GM23338 (cell line): ENCODE results near the gene SPOCK2. TPM values are rescaled to one million over a fixed set of nuclear protein-coding genes. Genes with fewer than 3 reads are reported as not detected.

Experiments
- ATAC-seq: fragments of 200-7000 bp; cut with Tn5 transposase; 3 replicates; pipeline ENCODE4 v1.9.1; 2020
- DNase-seq: peaks from one replicate; pipeline ENCODE4 v3.0.0-alpha.2; 2015; ENCODE audit warnings: low spot score
- H2AFZ ChIP-seq: fragments of 200-600 bp; sonication (generic); 2 replicates; pipeline ENCODE4 v1.8.0; 2016; ENCODE audit warnings: antibody characterized with exemption, mild to moderate bottlenecking, moderate library complexity
- H3F3A ChIP-seq: fragments of 200-600 bp; sonication (generic); replicated peaks from 2 replicates; pipeline ENCODE4 v1.8.0; 2017; ENCODE audit warnings: antibody characterized with exemption, mixed run types, low read depth
- H3K27ac ChIP-seq: fragments of 200-600 bp; sonication (generic); 2 replicates; pipeline ENCODE4 v1.6.1; 2016; ENCODE audit warnings: low read depth
- H3K27me3 ChIP-seq: fragments of 200-600 bp; sonication (generic); 2 replicates; pipeline ENCODE4 v1.8.0; 2016; ENCODE audit warnings: mild to moderate bottlenecking, mixed run types, moderate library complexity; ENCODE audit not compliant: insufficient read depth
- H3K36me3 ChIP-seq: fragments of 200-600 bp; sonication (generic); 2 replicates; pipeline ENCODE4 v1.8.0; 2016; ENCODE audit warnings: mild to moderate bottlenecking; ENCODE audit not compliant: insufficient read depth
- H3K4me1 ChIP-seq: fragments of 200-600 bp; sonication (generic); 2 replicates; pipeline ENCODE4 v1.8.0; 2016; ENCODE audit warnings: mild to moderate bottlenecking, moderate library complexity; ENCODE audit not compliant: insufficient read depth
- H3K4me2 ChIP-seq: fragments of 200-600 bp; sonication (generic); 2 replicates; pipeline ENCODE4 v1.7.1; 2017; ENCODE audit warnings: mixed run types
- H3K4me3 ChIP-seq: fragments of 200-600 bp; sonication (generic); 2 replicates; pipeline ENCODE4 v1.6.1; 2016; ENCODE audit warnings: mixed run types
- H3K79me2 ChIP-seq: fragments of 200-600 bp; sonication (generic); replicated peaks from 2 replicates; pipeline ENCODE4 v1.8.0; 2017; ENCODE audit warnings: mild to moderate bottlenecking; ENCODE audit not compliant: insufficient read depth
- H3K9me2 ChIP-seq: fragments of 200-600 bp; sonication (generic); 2 replicates; pipeline ENCODE4 v1.8.0; 2017; ENCODE audit not compliant: insufficient read depth
- H4K20me1 ChIP-seq: fragments of 200-600 bp; sonication (generic); replicated peaks from 2 replicates; pipeline ENCODE4 v1.8.0; 2017; ENCODE audit warnings: mild to moderate bottlenecking; ENCODE audit not compliant: insufficient read depth
- H3K27ac Mint-ChIP-seq: 2 replicates; pipeline ENCODE4 v1.8.0; 2020; ENCODE audit warnings: inconsistent platforms, mild to moderate bottlenecking, moderate library complexity, mixed read lengths
- H3K27me3 Mint-ChIP-seq: 3 replicates; pipeline ENCODE4 v1.8.0; 2022; ENCODE audit warnings: low read depth, mild to moderate bottlenecking, moderate library complexity, mixed read lengths, inconsistent platforms; ENCODE audit not compliant: insufficient read depth, poor library complexity
- H3K36me3 Mint-ChIP-seq: 3 replicates; pipeline ENCODE4 v1.8.0; 2021; ENCODE audit warnings: low read depth, mild to moderate bottlenecking, inconsistent platforms, moderate library complexity, mixed read lengths
- H3K4me1 Mint-ChIP-seq: 3 replicates; pipeline ENCODE4 v1.8.0; 2020; ENCODE audit warnings: mild to moderate bottlenecking, inconsistent platforms, mixed read lengths
- H3K4me3 Mint-ChIP-seq: 3 replicates; pipeline ENCODE4 v1.8.0; 2021; ENCODE audit warnings: moderate library complexity, mild to moderate bottlenecking, inconsistent platforms, mixed read lengths
- H3K9me3 Mint-ChIP-seq: 3 replicates; pipeline ENCODE4 v1.8.0; 2020; ENCODE audit warnings: moderate library complexity, mild to moderate bottlenecking, inconsistent platforms, mixed read lengths
- CREB1 ChIP-seq: fragments of 250-450 bp; sonication (Bioruptor Pico); IDR thresholded peaks from 2 replicates; pipeline ENCODE4 v1.5.0; 2020; ENCODE audit warnings: low read depth, mild to moderate bottlenecking, moderate library complexity
- CTCF ChIP-seq, 2 experiments: fragments of 200-600 bp in 1 of 2; sonication (generic) in 1 of 2; conservative IDR thresholded peaks; 2 replicates each; pipeline versions ENCODE4 v1.5.1 to v1.6.1; 2016 to 2017; ENCODE audit warnings: antibody characterized with exemption in 2 of 2, low read depth in 2 of 2, mild to moderate bottlenecking in 2 of 2, moderate library complexity in 1 of 2
- ETS1 ChIP-seq: IDR thresholded peaks from 2 replicates; pipeline ENCODE4 v1.6.1; 2016; ENCODE audit warnings: antibody characterized with exemption
- JUNB ChIP-seq: IDR thresholded peaks from one replicate; pipeline ENCODE4 v1.6.1; 2016; ENCODE audit warnings: antibody characterized with exemption; ENCODE audit not compliant: unreplicated experiment
- NANOG ChIP-seq: IDR thresholded peaks from 2 replicates; pipeline ENCODE4 v1.6.1; 2016; ENCODE audit warnings: antibody characterized with exemption, borderline replicate concordance
- POLR2AphosphoS5 ChIP-seq: IDR thresholded peaks from 2 replicates; pipeline ENCODE4 v1.6.1; 2016; ENCODE audit warnings: antibody characterized with exemption, low read depth
- REST ChIP-seq: IDR thresholded peaks from one replicate; pipeline ENCODE4 v1.6.1; 2018; ENCODE audit warnings: antibody characterized with exemption; ENCODE audit not compliant: unreplicated experiment
- ZNF331 ChIP-seq: fragments of 250-450 bp; sonication (Bioruptor Pico); IDR thresholded peaks from 2 replicates; pipeline ENCODE4 v1.5.0; 2020; ENCODE audit warnings: low read depth, mild to moderate bottlenecking, moderate library complexity
- ZNF462 ChIP-seq: fragments of 250-450 bp; sonication (Bioruptor Pico); IDR thresholded peaks from 2 replicates; pipeline ENCODE4 v1.5.0; 2020; ENCODE audit warnings: mild to moderate bottlenecking, moderate library complexity
- polyA plus RNA-seq: library from polyadenylated mRNA; unstranded; fragments of >200 nt; fragmentation: Nextera tagmentation; extraction: Ambion mirVana; gene quantifications from 2 replicates; pipeline ENCODE4 v1.2.1, GENCODE V29; 2016
- total RNA-seq: library from RNA; depleted of rRNA; stranded (reverse); fragments of >200 nt; shearing (Covaris generic); gene quantifications from 2 replicates; pipeline ENCODE4 v1.2.3, GENCODE V29; 2014

Gene SPOCK2
- total and polyA plus RNA-seq, 2 experiments from 2014 or later, result 1.3 to 3.6 TPM

- TF ChIP-seq REST (no peak), CTCF (conservative IDR thresholded peaks at IDR 0.05; ENCODE audit: low read depth in 2 of 2) (no peak), ZNF331 (CRISPR knock-in tag) (no peak), NANOG (no peak), CREB1 (CRISPR knock-in tag) (no peak)
These were observed 60.9 kb downstream of the SPOCK2 start (continued) for GRCh38 chr10:72027498-72027897.

GRCh38 chr10:72026278-72027111 lies 61.9 kb downstream of the SPOCK2 start:
- Histone ChIP-seq H3K27me3 (no peaks in the 10 kb centered on the region), H3F3A (no peaks in the 10 kb centered on the region), H4K20me1 (no peaks in the 10 kb centered on the region), H3K27ac (no peak overlapping the region), H3K4me2 (no peak overlapping the region), H3K36me3 (no peaks in the 10 kb centered on the region), H3K4me3 (no peak overlapping the region), H3K79me2 (no peaks in the 10 kb centered on the region), H2AFZ (no peak overlapping the region), H3K9me2 (no peaks in the 10 kb centered on the region), H3K4me1 (no peaks in the 10 kb centered on the region)
- no peak for ATAC-seq
- Mint-ChIP-seq H3K4me3 (no peak overlapping the region), H3K9me3 (no peaks in the 10 kb centered on the region), H3K36me3 (no peaks in the 10 kb centered on the region), H3K27me3 (peaks cover 7% of the 10 kb centered on the region), H3K27ac (no peak overlapping the region), H3K4me1 (no peaks in the 10 kb centered on the region)
- no peak for DNase-seq
- TF ChIP-seq ZNF462 (CRISPR knock-in tag) (no peak), ETS1 (no peak), CREB1 (CRISPR knock-in tag) (no peak), POLR2AphosphoS5 (no peak), JUNB (no peak)
